ENCODE results near the gene RBX1.
A peak's percentile ranks its signal among the peaks of the same experiment; 100 is the strongest.

Gene RBX1

GRCh38 chr22:41009222-41009948 is 58.2 kb downstream of the RBX1 start:
- H3K27me3 ChIP-seq (ENCODE audit: low read depth, low read length) = no peaks in the 10 kb centered on the region
- H3K36me3 ChIP-seq (replicated peaks; ENCODE audit: low read depth, low read length) = no peaks in the 10 kb centered on the region
- H3K4me1 ChIP-seq (ENCODE audit: low read length) = no peaks in the 10 kb centered on the region
- no peaks in the 10 kb centered on the region for H3K9me3 ChIP-seq (ENCODE audit: insufficient read depth, low read length)
- H3K27ac ChIP-seq (ENCODE audit: low read length) = no peak overlapping the region
- H3K4me2 ChIP-seq (ENCODE audit: low read length) = no peak overlapping the region
- no peak overlapping the region for H2AFZ ChIP-seq (ENCODE audit: low read depth, low read length)
- TF ChIP-seq EZH2phosphoT487 (IDR thresholded peaks at IDR 0.05; ENCODE audit: low read depth) (no peak), CTCF (IDR thresholded peaks at IDR 0.05; ENCODE audit: low read depth, low read length) (no peak)
- H3K4me3 ChIP-seq (ENCODE audit: low read length) = no peak overlapping the region
- no peaks in the 10 kb centered on the region for H4K20me1 ChIP-seq (ENCODE audit: insufficient read depth, low read length)
- no peak overlapping the region for H3K9ac ChIP-seq (ENCODE audit: low read length)
- H3K79me2 ChIP-seq (ENCODE audit: low read length) = no peaks in the 10 kb centered on the region

GRCh38 chr22:41015003-41015402 is 63.8 kb downstream of the RBX1 start:
- no peaks in the 10 kb centered on the region for H3K36me3 ChIP-seq (replicated peaks; ENCODE audit: low read depth, low read length)
- H3K4me1 ChIP-seq (ENCODE audit: low read length) = no peaks in the 10 kb centered on the region
- no peak overlapping the region for H3K9ac ChIP-seq (ENCODE audit: low read length)
- no peaks in the 10 kb centered on the region for H3K27me3 ChIP-seq (ENCODE audit: low read depth, low read length)
- H3K79me2 ChIP-seq (ENCODE audit: low read length) = no peaks in the 10 kb centered on the region
- H2AFZ ChIP-seq (ENCODE audit: low read depth, low read length) = no peak overlapping the region
- H3K4me3 ChIP-seq (ENCODE audit: low read length) = no peak overlapping the region
- no peaks in the 10 kb centered on the region for H3K9me3 ChIP-seq (ENCODE audit: insufficient read depth, low read length)
- H4K20me1 ChIP-seq (ENCODE audit: insufficient read depth, low read length) = no peaks in the 10 kb centered on the region
- no peak overlapping the region for H3K27ac ChIP-seq (ENCODE audit: low read length)
- TF ChIP-seq CTCF (IDR thresholded peaks at IDR 0.05; ENCODE audit: low read depth, low read length) (no peak), EZH2phosphoT487 (IDR thresholded peaks at IDR 0.05; ENCODE audit: low read depth) (no peak)
- no peak overlapping the region for H3K4me2 ChIP-seq (ENCODE audit: low read length)

GRCh38 chr22:41021061-41021612 is 70.0 kb downstream of the RBX1 start:
- Histone ChIP-seq H4K20me1 (ENCODE audit: insufficient read depth, low read length) (no peaks in the 10 kb centered on the region), H3K4me1 (ENCODE audit: low read length) (peaks cover 12% of the 10 kb centered on the region), H3K79me2 (ENCODE audit: low read length) (peaks cover 8% of the 10 kb centered on the region; the same call in 1 of the 2 replicates), H2AFZ (ENCODE audit: low read depth, low read length) (peak overlapping the region; percentile 56), H3K4me3 (ENCODE audit: low read length) (peak overlapping the region; percentile 83), H3K4me2 (ENCODE audit: low read length) (peak overlapping the region; percentile 96), H3K36me3 (replicated peaks; ENCODE audit: low read depth, low read length) (no peaks in the 10 kb centered on the region), H3K27ac (ENCODE audit: low read length) (peak overlapping the region; percentile 80), H3K9me3 (ENCODE audit: insufficient read depth, low read length) (no peaks in the 10 kb centered on the region), H3K9ac (ENCODE audit: low read length) (peak overlapping the region; percentile 87), H3K27me3 (ENCODE audit: low read depth, low read length) (no peaks in the 10 kb centered on the region)
- TF ChIP-seq CTCF (IDR thresholded peaks at IDR 0.05; ENCODE audit: low read depth, low read length) (no peak), EZH2phosphoT487 (IDR thresholded peaks at IDR 0.05; ENCODE audit: low read depth) (no peak)

GRCh38 chr22:41021613-41022454 is 70.7 kb downstream of the RBX1 start:
- Histone ChIP-seq H3K27ac (ENCODE audit: low read length) (peak overlapping the region; percentile 80), H3K9ac (ENCODE audit: low read length) (peak overlapping the region; percentile 87), H3K9me3 (ENCODE audit: insufficient read depth, low read length) (no peaks in the 10 kb centered on the region), H3K36me3 (replicated peaks; ENCODE audit: low read depth, low read length) (no peaks in the 10 kb centered on the region), H3K27me3 (ENCODE audit: low read depth, low read length) (no peaks in the 10 kb centered on the region), H4K20me1 (ENCODE audit: insufficient read depth, low read length) (no peaks in the 10 kb centered on the region), H3K79me2 (ENCODE audit: low read length) (peaks cover 8% of the 10 kb centered on the region; the same call in 1 of the 2 replicates), H3K4me3 (ENCODE audit: low read length) (peak overlapping the region; percentile 83), H2AFZ (ENCODE audit: low read depth, low read length) (peak overlapping the region; percentile 56), H3K4me2 (ENCODE audit: low read length) (peak overlapping the region; percentile 96), H3K4me1 (ENCODE audit: low read length) (peaks cover 12% of the 10 kb centered on the region)
- TF ChIP-seq CTCF (IDR thresholded peaks at IDR 0.05; ENCODE audit: low read depth, low read length) (peak; percentile 15; the same call in 1 of the 2 replicates), EZH2phosphoT487 (IDR thresholded peaks at IDR 0.05; ENCODE audit: low read depth) (no peak)

Data from OCI-LY3 (cell line).